ENCODE measurements around the gene CEP20. TPM values are rescaled to one million over a fixed set of nuclear protein-coding genes. Genes with fewer than 3 reads are reported as not detected.

Gene CEP20
- total RNA-seq, 4 donors from 2014 or later: 31.2 to 45.1 (median 39.5) TPM

Other genes starting within 250 kb of the CEP20 start
- 100 to 1,000 TPM in 1 of 4 donors, 10 to 100 TPM in 3; 36.2 to 117 (median 44.2) TPM for gene MARF1, start 245.4 kb downstream of the CEP20 start, total RNA-seq
- gene NDE1, start 238.4 kb downstream of the CEP20 start, total RNA-seq: 100 to 1,000 TPM in 3 of 4 donors, 10 to 100 TPM in 1; 85.2 to 145 (median 120) TPM
- 10 to 100 TPM; 24.2 to 54.8 (median 36.0) TPM for gene MYH11, start 31.6 kb downstream of the CEP20 start, total RNA-seq
- 10 to 100 TPM; 22.1 to 37.4 (median 27.2) TPM for gene ABCC1, start 61.0 kb upstream of the CEP20 start, total RNA-seq

Data from suprapubic skin (tissue), 4 donors.